Measurements from ENCODE around the gene ALOX15.
"Not testable (repeated sequence)": the region's sequence is repeated elsewhere in the genome, so short reads cannot be mapped to it uniquely, and the experiment has no call there.

ALOX15 gene

DNA sequence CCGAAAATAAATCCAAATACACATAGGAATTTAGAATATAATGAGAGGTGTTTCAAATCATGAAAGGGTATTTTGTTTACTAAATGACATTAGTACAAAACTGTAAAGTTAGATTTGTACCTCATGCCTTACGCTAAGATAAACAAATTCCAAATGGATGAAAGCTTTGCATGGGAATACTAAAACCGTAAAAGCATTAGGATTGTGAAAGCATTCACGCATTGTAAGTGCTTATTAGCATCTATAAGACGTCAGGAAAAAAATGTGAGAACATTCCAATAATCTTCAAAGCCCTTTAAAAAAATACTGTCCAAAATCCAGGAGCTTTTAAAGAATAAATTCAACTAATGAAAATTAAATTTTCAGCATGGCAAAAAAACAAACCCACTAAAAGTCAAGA, 24.8 kb upstream of the ALOX15 start:
- TF ChIP-seq, protein P1, sequence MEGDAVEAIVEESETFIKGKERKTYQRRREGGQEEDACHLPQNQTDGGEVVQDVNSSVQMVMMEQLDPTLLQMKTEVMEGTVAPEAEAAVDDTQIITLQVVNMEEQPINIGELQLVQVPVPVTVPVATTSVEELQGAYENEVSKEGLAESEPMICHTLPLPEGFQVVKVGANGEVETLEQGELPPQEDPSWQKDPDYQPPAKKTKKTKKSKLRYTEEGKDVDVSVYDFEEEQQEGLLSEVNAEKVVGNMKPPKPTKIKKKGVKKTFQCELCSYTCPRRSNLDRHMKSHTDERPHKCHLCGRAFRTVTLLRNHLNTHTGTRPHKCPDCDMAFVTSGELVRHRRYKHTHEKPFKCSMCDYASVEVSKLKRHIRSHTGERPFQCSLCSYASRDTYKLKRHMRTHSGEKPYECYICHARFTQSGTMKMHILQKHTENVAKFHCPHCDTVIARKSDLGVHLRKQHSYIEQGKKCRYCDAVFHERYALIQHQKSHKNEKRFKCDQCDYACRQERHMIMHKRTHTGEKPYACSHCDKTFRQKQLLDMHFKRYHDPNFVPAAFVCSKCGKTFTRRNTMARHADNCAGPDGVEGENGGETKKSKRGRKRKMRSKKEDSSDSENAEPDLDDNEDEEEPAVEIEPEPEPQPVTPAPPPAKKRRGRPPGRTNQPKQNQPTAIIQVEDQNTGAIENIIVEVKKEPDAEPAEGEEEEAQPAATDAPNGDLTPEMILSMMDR (IDR thresholded peaks at IDR 0.05; ENCODE audit: insufficient read depth, missing control alignments): no peak
- DNase-seq (ENCODE audit: insufficient read length, low spot score): no peak
- FAIRE-seq: no peak

DNA sequence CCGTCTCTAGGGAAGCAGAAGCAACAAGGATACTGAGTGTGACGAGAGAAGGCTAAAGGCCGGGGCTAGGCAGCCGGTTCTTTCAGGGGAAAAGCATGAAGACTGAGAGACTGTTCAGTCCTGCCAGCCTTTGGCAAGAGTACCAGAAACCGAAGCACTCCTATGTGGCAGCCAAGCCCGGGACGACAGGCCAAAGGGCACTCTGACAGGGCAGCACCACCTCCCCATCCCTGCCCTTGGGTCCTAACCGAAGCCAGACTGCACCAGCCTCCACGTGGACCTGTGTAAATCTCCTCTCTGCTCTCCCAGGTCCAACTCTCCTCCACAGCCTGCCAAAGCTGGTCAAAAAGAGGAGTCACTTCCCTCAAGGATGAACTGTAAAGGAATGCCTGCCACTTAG, 23.5 kb upstream of the ALOX15 start:
- DNase-seq (ENCODE audit: insufficient read length, low spot score) (no peak), FAIRE-seq (no peak)
- TF ChIP-seq, protein P1 (IDR thresholded peaks at IDR 0.05; ENCODE audit: insufficient read depth, missing control alignments): no peak

DNA sequence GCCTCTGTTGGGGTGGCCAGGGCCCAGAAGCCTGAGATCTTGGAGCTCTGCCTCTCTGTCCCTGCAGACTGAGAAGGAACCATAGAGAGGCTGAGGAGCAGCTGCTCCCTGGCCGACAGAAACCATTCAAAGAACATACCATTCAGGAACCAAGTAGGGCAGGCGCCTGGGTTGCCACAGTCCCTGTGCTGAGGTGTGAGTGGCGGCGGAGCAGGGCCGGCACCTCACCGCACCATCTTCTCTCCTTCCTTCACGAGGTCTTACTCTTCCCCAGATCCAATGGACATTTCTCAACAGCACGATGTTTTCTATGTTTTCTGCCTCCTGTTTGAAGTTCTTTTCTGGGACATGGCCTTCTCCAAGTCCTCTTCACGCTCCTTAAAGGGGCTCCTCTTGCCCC, 22.8 kb upstream of the ALOX15 start:
- no peak for DNase-seq (ENCODE audit: insufficient read length, low spot score)
- TF ChIP-seq, protein P1 (IDR thresholded peaks at IDR 0.05; ENCODE audit: insufficient read depth, missing control alignments): no peak
- FAIRE-seq: no peak

DNA sequence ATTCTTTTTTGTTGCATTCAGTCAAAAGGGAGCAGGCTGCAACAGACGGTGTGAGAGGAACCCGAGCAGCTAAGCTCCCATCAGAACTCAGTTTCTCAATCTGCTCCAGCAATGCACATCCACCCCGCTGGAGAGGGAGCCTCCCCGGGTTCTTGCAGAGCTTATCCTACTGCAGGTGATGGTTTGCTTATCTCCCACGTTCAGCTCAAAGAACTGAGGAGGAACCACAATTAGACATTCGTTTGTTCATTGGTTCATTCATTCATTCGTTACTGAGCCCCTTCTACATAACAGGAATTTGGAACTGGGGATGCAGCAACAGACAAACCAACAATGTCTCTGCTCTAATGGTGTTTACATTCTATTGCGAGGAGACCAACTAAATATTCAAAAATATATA, 22.2 kb upstream of the ALOX15 start:
- TF ChIP-seq, protein P1 (IDR thresholded peaks at IDR 0.05; ENCODE audit: insufficient read depth, missing control alignments): no peak
- no peak for FAIRE-seq
- DNase-seq (ENCODE audit: insufficient read length, low spot score): no peak

DNA sequence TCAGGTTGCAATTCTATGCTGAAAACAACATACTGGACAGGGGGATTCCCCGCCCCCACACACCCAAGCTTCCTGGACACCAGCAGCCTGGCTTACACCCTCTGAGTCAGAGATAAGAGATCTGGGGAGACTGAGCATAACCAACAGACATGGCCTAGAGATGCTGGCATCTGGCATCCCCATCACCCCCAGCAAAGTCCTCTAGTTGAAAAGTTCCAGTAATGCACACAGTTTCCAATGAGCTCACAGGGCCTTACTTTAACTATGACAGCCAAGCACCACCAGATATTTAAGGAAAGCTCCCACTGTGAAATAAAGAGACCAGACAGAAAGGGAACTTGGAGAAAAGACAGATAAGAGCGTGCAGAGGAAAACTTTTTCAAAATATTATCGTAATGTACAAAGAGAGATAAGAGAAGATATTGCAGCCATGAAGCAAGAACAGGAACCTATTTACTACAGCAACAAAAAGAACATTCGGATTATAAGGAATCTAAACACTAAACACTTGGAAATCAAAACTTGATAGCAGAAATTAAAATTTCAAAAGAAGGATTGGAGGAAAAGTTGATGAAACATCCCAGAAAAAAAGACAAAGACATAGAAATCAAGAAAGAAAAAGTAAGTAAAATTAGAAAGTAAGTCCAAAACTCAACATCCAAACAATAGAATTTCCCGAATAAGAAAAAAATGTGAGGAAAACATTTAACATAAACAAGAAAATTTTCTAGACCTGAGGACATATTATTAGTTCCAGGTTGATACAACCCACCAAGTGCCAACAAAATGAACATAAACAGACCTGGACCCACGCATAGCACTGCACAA, 17.2 kb upstream of the ALOX15 start:
- DNase-seq (ENCODE audit: insufficient read length, low spot score): no peak
- no peak for FAIRE-seq
- TF ChIP-seq, protein P1 (IDR thresholded peaks at IDR 0.05; ENCODE audit: insufficient read depth, missing control alignments): no peak

DNA sequence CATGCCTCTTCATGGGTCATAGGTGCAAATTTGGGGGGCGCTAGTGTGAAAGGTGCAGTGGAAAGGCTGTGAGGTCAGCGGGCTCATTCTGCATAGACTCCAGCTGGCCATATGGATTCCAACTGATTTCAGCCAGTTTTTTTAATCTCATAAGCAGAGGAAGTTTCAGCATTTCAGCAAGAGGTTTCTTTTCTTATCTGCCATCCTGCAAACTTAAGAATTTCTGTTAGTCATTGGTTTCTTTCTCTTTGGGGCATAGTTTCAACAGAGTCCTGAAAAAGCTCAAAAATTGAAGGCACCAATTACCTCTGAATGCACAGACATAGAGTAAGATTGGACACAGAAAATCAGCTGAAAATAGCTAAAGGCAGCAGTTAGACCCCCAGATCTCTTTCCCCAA, 16.2 kb upstream of the ALOX15 start:
- FAIRE-seq: no peak
- DNase-seq (ENCODE audit: insufficient read length, low spot score): no peak
- TF ChIP-seq, protein P1 (IDR thresholded peaks at IDR 0.05; ENCODE audit: insufficient read depth, missing control alignments): no peak

DNA sequence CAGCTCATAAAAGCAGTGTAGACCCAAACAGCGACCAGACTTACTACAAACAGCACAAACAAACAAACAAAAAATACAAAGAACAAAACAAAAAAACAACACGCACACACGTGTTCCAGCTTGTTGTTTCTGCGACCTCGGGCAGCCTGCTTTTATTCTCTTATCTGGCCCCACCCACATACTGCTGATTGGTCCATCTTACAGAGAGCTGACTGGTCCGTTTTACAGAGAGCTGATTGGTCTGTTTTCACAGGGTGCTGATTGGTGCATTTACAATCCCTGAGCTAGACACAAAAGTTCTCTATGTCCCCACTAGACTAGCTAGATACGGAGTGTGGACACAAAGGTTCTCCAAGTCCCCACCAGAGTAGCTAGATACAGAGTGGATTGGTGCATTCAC, 14.5 kb upstream of the ALOX15 start:
- not testable (repeated sequence) for DNase-seq (ENCODE audit: insufficient read length, low spot score); FAIRE-seq

Measured in D721Med (cell line).